Stimulated activated CD4-positive, alpha-beta T cell treated with anti-CD3 and anti-CD28 coated beads, Interleukin-12 subunit alpha, Interleukin-12 subunit beta, amount 100 ng/mL, for 24 hours (primary cell): ENCODE results near the gene KCP.

ENCODE experiments used
- DNase-seq, 2 experiments: peaks; one replicate each; pipeline ENCODE4 v3.0.0-alpha.2; 2020; ENCODE audit warnings: low read depth in 2 of 2

Gene KCP

GRCh38 chr7:128827971-128828711 lies 82.4 kb downstream of the KCP start:
- DNase-seq = no peak

- DNase-seq = no peak
These were observed 83.1 kb downstream of the KCP start for GRCh38 chr7:128827248-128827958.

- DNase-seq = no peak
These were observed 83.6 kb downstream of the KCP start for GRCh38 chr7:128826916-128827247.
